K562 (cell line): Measurements from ENCODE around the gene DDX51. TPM values are rescaled to one million over a fixed set of nuclear protein-coding genes. Genes with fewer than 3 reads are reported as not detected.

ENCODE experiments used
- ATAC-seq: fragments of 200-7000 bp; cut with Tn5 transposase; 3 replicates; pipeline ENCODE4 v1.9.1; 2020; ENCODE audit warnings: moderate library complexity
- BruUV-seq: library from RNA; stranded (reverse); fragments of 400-500 nt; replicated peaks from 2 replicates; lab custom pipeline; 2021; lab: Mats Ljungman, UMichigan
- CTCF ChIA-PET: fragments of 300-600 bp; formaldehyde crosslinking; extraction: SDS; loops from one replicate; lab custom pipeline; 2021; ENCODE audit warnings: low intra/inter-chr PET ratio; lab: Yijun Ruan, JAX
- POLR2A ChIA-PET: fragments of 300-600, 350-650 bp; sonication (Branson Sonifier 250); formaldehyde crosslinking; extraction: SDS; loops from one replicate; lab custom pipeline; 2021; ENCODE audit warnings: antibody characterized with exemption, inconsistent platforms; lab: Yijun Ruan, JAX
- DNase-seq, 4 experiments: peaks; one replicate each; pipeline versions ENCODE4 v3.0.0 to v3.0.0-alpha.2; 2011 to 2018; ENCODE audit warnings: low spot score in 3 of 4, mixed read lengths in 3 of 4; ENCODE audit errors: extremely low read depth in 1 of 4
- FAIRE-seq: peaks from 2 replicates; lab custom pipeline; 2011; peaks lifted over from hg19 to GRCh38; lab: Jason Lieb, UNC
- H2AFZ ChIP-seq: 2 replicates; pipeline ENCODE4 v1.6.0; 2011; ENCODE audit warnings: low read depth, low read length, control low read depth, inconsistent platforms
- H3K27ac ChIP-seq: fragments of 200-600 bp; 3 replicates; pipeline ENCODE4 v1.8.0; 2011; ENCODE audit warnings: low read depth, mild to moderate bottlenecking, control low read depth, inconsistent platforms, low read length, moderate library complexity, mixed read lengths; ENCODE audit errors: extremely low read depth
- H3K27me3 ChIP-seq, 2 experiments: fragments of 300-600 bp in 1 of 2; 2 replicates in 1 of 2; 3 replicates in 1 of 2; pipeline versions ENCODE4 v1.6.0 to v1.8.0; 2011; ENCODE audit warnings: inconsistent platforms in 2 of 2, low read length in 2 of 2, mild to moderate bottlenecking in 1 of 2, mixed read lengths in 1 of 2, moderate library complexity in 1 of 2; ENCODE audit not compliant: control insufficient read depth in 2 of 2, insufficient read depth in 2 of 2
- H3K36me3 ChIP-seq: fragments of 300-600 bp; 3 replicates; pipeline ENCODE4 v1.8.0; 2011; ENCODE audit warnings: mild to moderate bottlenecking, low read length, inconsistent platforms; ENCODE audit not compliant: control insufficient read depth, insufficient read depth
- H3K4me1 ChIP-seq, 2 experiments: fragments of 200-600 bp in 1 of 2; replicated peaks in 1 of 2; 2 replicates in 1 of 2; 3 replicates in 1 of 2; pipeline versions ENCODE4 v1.5.1 to v1.8.0; 2011; ENCODE audit warnings: inconsistent platforms in 2 of 2, low read length in 2 of 2, mild to moderate bottlenecking in 1 of 2, mixed read lengths in 1 of 2, moderate library complexity in 1 of 2; ENCODE audit not compliant: control insufficient read depth in 2 of 2, insufficient read depth in 2 of 2
- H3K4me2 ChIP-seq: 2 replicates; pipeline ENCODE4 v1.6.1; 2011; ENCODE audit warnings: low read length, control low read depth, inconsistent platforms, mixed read lengths; ENCODE audit not compliant: insufficient read depth
- H3K4me3 ChIP-seq: fragments of 200-600 bp; sonication (generic), shearing (Covaris generic); 2 replicates; pipeline ENCODE4 v1.5.1; 2016; ENCODE audit warnings: control low read depth, inconsistent platforms
- H3K79me2 ChIP-seq: fragments of 200-600 bp; 3 replicates; pipeline ENCODE4 v1.8.0; 2011; ENCODE audit warnings: low read length, inconsistent platforms; ENCODE audit not compliant: control insufficient read depth, insufficient read depth
- H3K9ac ChIP-seq, 2 experiments: 2 replicates each; pipeline versions ENCODE4 v1.6.0 to v1.6.1; 2011; ENCODE audit warnings: low read depth in 2 of 2, low read length in 2 of 2, control low read depth in 1 of 2, inconsistent platforms in 1 of 2, mild to moderate bottlenecking in 1 of 2, mixed read lengths in 1 of 2; ENCODE audit not compliant: insufficient read depth in 1 of 2
- H3K9me1 ChIP-seq: one replicate; pipeline ENCODE4 v1.6.0; 2011; ENCODE audit warnings: inconsistent platforms, mild to moderate bottlenecking, low read length, moderate library complexity; ENCODE audit not compliant: control insufficient read depth, insufficient read depth
- H3K9me3 ChIP-seq: replicated peaks from 2 replicates; pipeline ENCODE4 v1.5.1; 2011; ENCODE audit warnings: low read depth, low read length, inconsistent platforms; ENCODE audit not compliant: control insufficient read depth, insufficient read depth
- H4K20me1 ChIP-seq: replicated peaks from 2 replicates; pipeline ENCODE4 v1.6.1; 2011; ENCODE audit warnings: low read length, inconsistent platforms, mixed read lengths; ENCODE audit not compliant: control insufficient read depth, insufficient read depth
- ARID2 ChIP-seq: fragments of 450-650 bp; IDR thresholded peaks from 2 replicates; pipeline ENCODE4 v1.6.1; 2017; ENCODE audit warnings: antibody characterized with exemption, mild to moderate bottlenecking
- ATF1 ChIP-seq, 2 experiments: fragments of 450-650 bp in 1 of 2; IDR thresholded peaks; 2 replicates each; pipeline ENCODE4 v1.6.1; 2016; ENCODE audit warnings: missing compliant biosample characterization in 1 of 2, missing genetic modification characterization in 1 of 2
- CBX2 ChIP-seq: fragments of 200-600 bp; sonication (generic); IDR thresholded peaks from one replicate; pipeline ENCODE4 v1.6.1; 2012; ENCODE audit warnings: mild to moderate bottlenecking, low read length, inconsistent platforms; ENCODE audit not compliant: insufficient read depth, poor library complexity, severe bottlenecking
- CREBBP ChIP-seq: IDR thresholded peaks from one replicate; pipeline ENCODE4 v1.6.1; 2012; ENCODE audit warnings: low read depth, mild to moderate bottlenecking, control low read depth, inconsistent platforms, low read length
- ILF3 ChIP-seq: fragments of 450-650 bp; IDR thresholded peaks from 2 replicates; pipeline ENCODE4 v1.6.1; 2018; ENCODE audit warnings: antibody characterized with exemption, mild to moderate bottlenecking, moderate library complexity, borderline replicate concordance
- PHB2 ChIP-seq: fragments of 450-650 bp; IDR thresholded peaks from 2 replicates; pipeline ENCODE4 v1.6.1; 2017; ENCODE audit warnings: low read depth
- WGBS: fragments of 100-300 bp; shearing (Covaris generic); methylation state at CpG from one replicate; pipeline ENCODE4 v1.1.6; 2016; ENCODE audit warnings: low coverage, mixed read lengths; ENCODE audit not compliant: insufficient coverage; ENCODE audit errors: missing lambda C conversion rate; 5-methylcytosine and 5-hydroxymethylcytosine counted together
- in situ Hi-C: fragments of 300-500 bp; cut with MboI; formaldehyde crosslinking; loops from 4 replicates; pipeline ENCODE4 v1.15.0; 2018; ENCODE audit warnings: inconsistent platforms, mixed read lengths
- intact Hi-C: fragments of 100-400 bp; cut with micrococcal nuclease; formaldehyde crosslinking; loops from 2 replicates; pipeline ENCODE4 v1.14.2; 2022
- polyA plus RNA-seq, 8 experiments: library from polyadenylated mRNA; depleted of rRNA in 4 of 8; stranded (reverse) in 5 of 8; unstranded in 3 of 8; fragments of >200 nt; fragmentation: Nextera tagmentation in 2 of 8; fragmentation: Illumina TruSeq in 1 of 8; extraction: Ambion mirVana in 2 of 8; extraction: Trizol in 1 of 8; gene quantifications; 2 replicates each; pipeline versions ENCODE4 v1.2.1 to v1.2.3, GENCODE V29; 2011 to 2014; ENCODE audit warnings: inconsistent platforms in 1 of 8, missing spikeins in 1 of 8
- total RNA-seq, 7 experiments: library from RNA; depleted of rRNA in 6 of 7; stranded (reverse); fragments of >200 nt in 6 of 7; fragmentation: Illumina TruSeq in 2 of 7; extraction: Trizol in 2 of 7; gene quantifications; 2 replicates each; pipeline versions ENCODE4 v1.2.1 to v1.2.3, GENCODE V29; 2011 to 2021; ENCODE audit warnings: low replicate concordance in 1 of 7
- TF ChIP-seq, protein P1 (sequence below): fragments of 450-650 bp; IDR thresholded peaks from 2 replicates; pipeline ENCODE4 v1.6.1; 2016; ENCODE audit warnings: antibody characterized with exemption

Gene DDX51
- total and polyA plus RNA-seq, 9 of the 15 experiments (the other 6 are each of a cell fraction or from before 2014, with no cell fraction given) = 1.1 to 35.9 (median 12.4) TPM

GRCh38 chr12:132182206-132182710, 38.1 kb upstream of the DDX51 start:
- Histone ChIP-seq H3K27ac (no peak overlapping the region), H3K4me1 (peaks cover 0 to 17% of the 10 kb centered on the region in 2 experiments; a peak in 2 of 5 replicates), H4K20me1 (0 out of 2 replicates have a peak, but pooled peaks cover 3% of the 10 kb centered on the region), H3K9ac (no peak overlapping the region), H2AFZ (no peak overlapping the region), H3K36me3 (no peaks in the 10 kb centered on the region), H3K4me3 (no peak overlapping the region), H3K9me1 (peaks cover 4% of the 10 kb centered on the region), H3K4me2 (no peak overlapping the region), H3K79me2 (no peaks in the 10 kb centered on the region), H3K9me3 (no peaks in the 10 kb centered on the region), H3K27me3 (peaks cover 39 to 78% of the 10 kb centered on the region in 2 experiments)
- POLR2A ChIA-PET = interaction anchor here (0.6 to 0.7 kb wide), 2 partner anchors 53 to 347 kb away, joined by 3 read pairs; no protein-coding TSS in a partner anchor
- 21% methylated on average over 20 of the region's 21 CpGs for WGBS
- TF ChIP-seq CREBBP (no peak), CBX2 (no peak), PHB2 (no peak), ILF3 (no peak)
- in situ Hi-C loops = no loop called here
- CTCF ChIA-PET = no interaction called here
- no TSS peak for BruUV-seq
- ATAC-seq = no peak
- no peak for FAIRE-seq
- no peak for DNase-seq
- intact Hi-C loops = no loop called here

GRCh38 chr12:132181570-132182200, 37.6 kb upstream of the DDX51 start:
- no peak overlapping the region for H2AFZ ChIP-seq
- FAIRE-seq = no peak
- H3K27me3 ChIP-seq = peaks cover 38 to 78% of the 10 kb centered on the region in 2 experiments
- no peak overlapping the region for H3K4me3 ChIP-seq
- WGBS = 21% methylated on average over 22 of the region's 33 CpGs
- CTCF ChIA-PET = no interaction called here
- H3K9me1 ChIP-seq = peaks cover 4% of the 10 kb centered on the region
- no peaks in the 10 kb centered on the region for H3K36me3 ChIP-seq
- intact Hi-C loops = no loop called here
- TF ChIP-seq ATF1 (CRISPR knock-in tag; IDR thresholded peaks at IDR 0.05) (peak; percentile 6; the same call in 1 of the 2 replicates), ATF1 (tag; IDR thresholded peaks at IDR 0.05) (no peak), ARID2 (no peak)
- TF ChIP-seq, protein P1, sequence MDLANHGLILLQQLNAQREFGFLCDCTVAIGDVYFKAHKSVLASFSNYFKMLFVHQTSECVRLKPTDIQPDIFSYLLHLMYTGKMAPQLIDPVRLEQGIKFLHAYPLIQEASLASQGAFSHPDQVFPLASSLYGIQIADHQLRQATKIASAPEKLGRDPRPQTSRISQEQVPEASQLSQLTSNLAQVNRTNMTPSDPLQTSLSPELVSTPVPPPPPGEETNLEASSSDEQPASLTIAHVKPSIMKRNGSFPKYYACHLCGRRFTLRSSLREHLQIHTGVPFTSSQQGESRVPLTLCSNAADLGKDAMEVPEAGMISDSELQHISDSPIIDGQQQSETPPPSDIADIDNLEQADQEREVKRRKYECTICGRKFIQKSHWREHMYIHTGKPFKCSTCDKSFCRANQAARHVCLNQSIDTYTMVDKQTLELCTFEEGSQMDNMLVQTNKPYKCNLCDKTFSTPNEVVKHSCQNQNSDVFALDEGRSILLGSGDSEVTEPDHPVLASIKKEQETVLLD = no peak
- peaks cover 3% of the 10 kb centered on the region; the same call in 1 of the 2 replicates for H4K20me1 ChIP-seq
- H3K79me2 ChIP-seq = no peaks in the 10 kb centered on the region
- POLR2A ChIA-PET = no interaction called here
- H3K27ac ChIP-seq = no peak overlapping the region
- H3K9me3 ChIP-seq = no peaks in the 10 kb centered on the region
- no peak for ATAC-seq
- in situ Hi-C loops = no loop called here
- no peak overlapping the region for H3K4me2 ChIP-seq
- H3K9ac ChIP-seq = no peak overlapping the region
- BruUV-seq = no TSS peak
- peaks cover 0 to 14% of the 10 kb centered on the region in 2 experiments; a peak in 2 of 5 replicates for H3K4me1 ChIP-seq
- no peak for DNase-seq
